Left renal cortex interstitium (tissue), 4 donors: ENCODE measurements around the gene SERPINE1. TPM values are rescaled to one million over a fixed set of nuclear protein-coding genes. Genes with fewer than 3 reads are reported as not detected.

ENCODE experiments used
- DNase-seq, 4 donors: peaks; one replicate each; pipeline ENCODE4 v3.0.0-alpha.2; 2013; ENCODE audit warnings: low read depth in 4 of 4, low spot score in 2 of 4, missing footprints in 1 of 4
- polyA plus RNA-seq, 4 donors: library from polyadenylated mRNA; unstranded; fragments of 120-200 nt; gene quantifications; one replicate each; pipeline ENCODE4 v1.2.1, GENCODE V29; 2013; ENCODE audit not compliant: insufficient read length in 4 of 4

The SERPINE1 gene
- polyA plus RNA-seq, 4 donors = 0.72 to 5.8 (median 1.2) TPM

DNA sequence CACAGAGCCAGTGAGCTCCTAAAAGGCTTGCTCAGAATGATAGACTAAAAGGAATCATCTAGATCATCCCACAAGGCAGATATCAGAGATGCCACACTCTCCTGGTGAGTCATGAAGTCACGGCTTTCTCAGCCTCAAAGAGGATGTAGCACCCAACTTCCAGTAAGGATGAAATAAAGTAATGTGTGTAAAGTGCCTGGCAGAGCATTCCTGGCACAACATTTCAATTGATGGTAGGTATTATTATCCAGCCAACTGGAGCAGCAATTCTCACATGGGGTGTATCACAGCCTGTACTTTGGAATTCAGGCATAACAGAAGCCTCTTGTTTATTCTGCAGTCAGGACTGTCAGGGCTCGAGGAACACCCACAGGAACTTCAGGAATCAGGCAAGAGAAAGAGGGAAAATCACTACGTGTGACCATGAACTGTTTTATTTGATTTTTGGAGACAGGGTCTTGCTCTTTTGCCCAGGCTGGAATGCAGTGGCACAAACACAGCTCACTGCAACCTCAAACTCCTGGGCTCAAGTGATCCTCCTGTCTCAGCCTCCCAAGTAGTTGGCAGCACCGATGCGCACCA, 58.4 kb downstream of the SERPINE1 start:
- no peak for DNase-seq

DNA sequence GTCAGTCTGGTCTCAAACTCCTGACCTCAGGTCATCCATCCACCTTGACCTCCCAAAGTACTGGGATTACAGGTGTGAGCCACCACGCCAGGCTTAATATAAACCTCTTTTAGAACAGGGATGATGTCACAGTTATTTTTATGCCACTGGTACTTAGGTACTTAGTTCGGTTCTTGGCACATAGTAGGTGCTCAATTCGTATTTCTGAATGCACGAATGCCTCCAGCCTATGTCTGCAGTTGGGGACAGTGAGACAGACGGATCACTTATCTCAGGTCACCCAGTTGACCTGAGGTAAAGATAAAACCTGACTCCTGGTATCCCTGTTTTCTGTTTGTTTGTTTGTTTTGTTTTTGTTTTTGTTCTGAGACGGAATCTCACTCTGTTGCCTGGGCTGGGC, 59.3 kb downstream of the SERPINE1 start:
- no peak for DNase-seq

DNA sequence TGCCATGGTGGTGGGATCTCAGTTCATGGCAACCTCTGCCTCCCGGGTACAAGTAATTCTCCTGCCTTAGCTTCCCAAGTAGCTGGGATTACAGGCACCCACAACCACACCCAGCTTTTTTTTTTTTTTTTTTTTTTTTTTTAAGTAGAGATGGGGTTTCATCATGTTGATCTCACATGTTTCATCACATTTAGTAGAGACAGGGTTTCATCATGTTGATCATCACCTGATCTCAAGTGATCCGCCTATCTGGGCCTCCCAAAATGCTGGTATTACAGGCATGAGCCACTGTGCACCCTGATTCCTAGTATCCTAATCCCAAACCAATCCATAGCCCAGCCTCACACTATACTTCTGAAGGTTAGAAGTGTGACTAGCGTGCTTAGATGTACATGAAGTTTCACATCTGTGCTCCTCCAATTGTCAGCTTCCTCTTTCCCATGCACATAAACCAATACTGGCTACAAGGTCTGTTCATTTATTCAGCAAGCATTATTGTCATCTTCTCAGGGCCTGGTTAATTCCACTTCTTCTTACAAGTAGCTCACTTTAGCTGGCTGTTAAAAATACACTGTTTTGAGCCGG, 60.0 kb downstream of the SERPINE1 start:
- DNase-seq = no peak

Other genes starting within 250 kb of the SERPINE1 start
- gene UFSP1, start 237.4 kb upstream of the SERPINE1 start, polyA plus RNA-seq = 1 to 10 TPM; 1.4 to 4.1 (median 2.4) TPM
- gene ACHE, start 231.2 kb upstream of the SERPINE1 start, polyA plus RNA-seq = 1 to 10 TPM; 3.8 to 5.6 (median 4.9) TPM
- gene MUC3A, start 177.6 kb upstream of the SERPINE1 start, polyA plus RNA-seq = under 1 TPM; 0.19 to 0.60 (median 0.50) TPM
- gene MUC12, start 157.5 kb upstream of the SERPINE1 start, polyA plus RNA-seq = under 1 TPM in 3 of 4 donors, not detected in 1; 0.18 to 0.23 (median 0.22) TPM
- gene MUC17, start 107.0 kb upstream of the SERPINE1 start, polyA plus RNA-seq = not detected
- gene TRIM56, start 41.6 kb upstream of the SERPINE1 start, polyA plus RNA-seq = 10 to 100 TPM; 14.3 to 23.1 (median 17.8) TPM
- gene AP1S1, start 27.4 kb downstream of the SERPINE1 start, polyA plus RNA-seq = 10 to 100 TPM; 69.5 to 88.3 (median 72.3) TPM
- under 1 TPM; 0.07 to 0.38 (median 0.20) TPM for gene VGF, start 38.5 kb downstream of the SERPINE1 start, polyA plus RNA-seq
- under 1 TPM in 2 of 4 donors, not detected in 2; 0.09 to 0.10 TPM for gene NAT16, start 53.2 kb downstream of the SERPINE1 start, polyA plus RNA-seq
- gene MOGAT3, start 73.9 kb downstream of the SERPINE1 start, polyA plus RNA-seq = 1 to 10 TPM in 1 of 4 donors, under 1 TPM in 3; 0.27 to 1.2 (median 0.82) TPM
- gene PLOD3, start 90.5 kb downstream of the SERPINE1 start, polyA plus RNA-seq = 10 to 100 TPM; 39.6 to 51.5 (median 48.8) TPM
- 10 to 100 TPM; 51.0 to 85.2 (median 71.8) TPM for gene ZNHIT1, start 91.1 kb downstream of the SERPINE1 start, polyA plus RNA-seq
- gene CLDN15, start 110.7 kb downstream of the SERPINE1 start, polyA plus RNA-seq = 10 to 100 TPM in 2 of 4 donors, 1 to 10 TPM in 2; 7.3 to 18.3 (median 13.0) TPM
- gene FIS1, start 118.0 kb downstream of the SERPINE1 start, polyA plus RNA-seq = 100 to 1,000 TPM; 147 to 180 (median 164) TPM
- gene IFT22, start 194.7 kb downstream of the SERPINE1 start, polyA plus RNA-seq = 10 to 100 TPM; 69.0 to 79.6 (median 76.0) TPM
- gene COL26A1, start 235.8 kb downstream of the SERPINE1 start, polyA plus RNA-seq = 10 to 100 TPM; 23.1 to 36.3 (median 29.9) TPM